Activated naive CD4-positive, alpha-beta T cell treated with anti-CD3 and anti-CD28 coated beads, Interleukin-2, amount 50 U/mL, for 16 hours (primary cell): ENCODE data around the gene BTG4.

Experiments used
- DNase-seq: peaks from one replicate; pipeline ENCODE4 v3.0.0-alpha.2; 2020

Gene BTG4

GRCh38 chr11:111535281-111535680, 23.1 kb upstream of the BTG4 start:
- no peak for DNase-seq

GRCh38 chr11:111532365-111532709, 20.2 kb upstream of the BTG4 start:
- no peak for DNase-seq

- DNase-seq = peak; percentile 69
Observed at GRCh38 chr11:111531687-111532364, 19.6 kb upstream of the BTG4 start.

- DNase-seq = no peak
Observed at GRCh38 chr11:111531136-111531535, 18.9 kb upstream of the BTG4 start.

GRCh38 chr11:111530091-111530490, 17.9 kb upstream of the BTG4 start:
- no peak for DNase-seq

- DNase-seq = no peak
Observed at GRCh38 chr11:111528557-111528956, 16.4 kb upstream of the BTG4 start.

GRCh38 chr11:111527279-111527678, 15.1 kb upstream of the BTG4 start:
- DNase-seq = no peak

- DNase-seq = no peak
Observed at GRCh38 chr11:111526501-111526900, 14.3 kb upstream of the BTG4 start.

- no peak for DNase-seq
Observed at GRCh38 chr11:111525456-111525855, 13.3 kb upstream of the BTG4 start.

GRCh38 chr11:111524056-111524455, 11.9 kb upstream of the BTG4 start:
- DNase-seq = no peak

GRCh38 chr11:111523343-111523742, 11.2 kb upstream of the BTG4 start:
- no peak for DNase-seq

- no peak for DNase-seq
Observed at GRCh38 chr11:111522426-111522825, 10.2 kb upstream of the BTG4 start.

- no peak for DNase-seq
Observed at GRCh38 chr11:111521135-111521534, 8.9 kb upstream of the BTG4 start.

- DNase-seq = no peak
Observed at GRCh38 chr11:111520560-111520959, 8.4 kb upstream of the BTG4 start.

GRCh38 chr11:111518668-111519067, 6.5 kb upstream of the BTG4 start:
- no peak for DNase-seq

GRCh38 chr11:111515591-111515990, 3.4 kb upstream of the BTG4 start:
- DNase-seq = no peak

GRCh38 chr11:111514216-111515031, 2.2 kb upstream of the BTG4 start, which contains the start of gene HOATZ:
Gene HOATZ (plus strand): TSS chr11:111514778. CDS start chr11:111514785, 7 bp downstream.
- peak; percentile 12 for DNase-seq

- DNase-seq = no peak
Observed at GRCh38 chr11:111513240-111513605, 1.0 kb upstream of the BTG4 start.

GRCh38 chr11:111510311-111510710, 1.9 kb downstream of the BTG4 start:
- no peak for DNase-seq

GRCh38 chr11:111502611-111503010, 9.6 kb downstream of the BTG4 start:
- DNase-seq = no peak

- no peak for DNase-seq
Observed at GRCh38 chr11:111500481-111500880, 11.7 kb downstream of the BTG4 start.

- DNase-seq = no peak
Observed at GRCh38 chr11:111499483-111499882, 12.7 kb downstream of the BTG4 start.

- no peak for DNase-seq
Observed at GRCh38 chr11:111494040-111494439, 18.1 kb downstream of the BTG4 start.

GRCh38 chr11:111490496-111490895, 21.7 kb downstream of the BTG4 start:
- no peak for DNase-seq

GRCh38 chr11:111483431-111483830, 28.8 kb downstream of the BTG4 start:
- DNase-seq = no peak
